Keratinocyte (primary cell): ENCODE data around the gene CNTD1. TPM values are rescaled to one million over a fixed set of nuclear protein-coding genes. Genes with fewer than 3 reads are reported as not detected.

Source experiments
- DNase-seq: peaks from one replicate; pipeline ENCODE4 v3.0.0-alpha.2; 2011; ENCODE audit warnings: low read depth, missing footprints, low spot score
- FAIRE-seq: peaks from 2 replicates; lab custom pipeline; 2011; peaks lifted over from hg19 to GRCh38; lab: Jason Lieb, UNC
- H2AFZ ChIP-seq: 2 replicates; pipeline ENCODE4 v1.6.0; 2012; ENCODE audit warnings: low read length, control low read depth, inconsistent platforms; ENCODE audit not compliant: control insufficient read depth
- H3K27ac ChIP-seq: 2 replicates; pipeline ENCODE4 v1.5.1; 2011; ENCODE audit warnings: low read length; ENCODE audit not compliant: control insufficient read depth, insufficient read depth
- H3K27me3 ChIP-seq: 3 replicates; pipeline ENCODE4 v1.6.0; 2011; ENCODE audit warnings: low read length; ENCODE audit not compliant: control insufficient read depth, insufficient read depth; ENCODE audit errors: extremely low read depth
- H3K36me3 ChIP-seq, 2 experiments: 2 replicates in 1 of 2; 3 replicates in 1 of 2; pipeline ENCODE4 v1.5.1; 2011; ENCODE audit warnings: low read length in 2 of 2, mild to moderate bottlenecking in 1 of 2; ENCODE audit not compliant: control insufficient read depth in 2 of 2, insufficient read depth in 2 of 2; ENCODE audit errors: extremely low read depth in 1 of 2
- H3K4me1 ChIP-seq: 3 replicates; pipeline ENCODE4 v1.5.1; 2011; ENCODE audit warnings: low read length; ENCODE audit not compliant: control insufficient read depth, insufficient read depth; ENCODE audit errors: extremely low read depth
- H3K4me2 ChIP-seq: 3 replicates; pipeline ENCODE4 v1.6.0; 2011; ENCODE audit warnings: low read depth, low read length; ENCODE audit not compliant: control insufficient read depth, insufficient read depth; ENCODE audit errors: extremely low read depth
- H3K4me3 ChIP-seq, 3 experiments: fragments of 200-600 bp in 1 of 3; sonication (generic) in 1 of 3; 2 replicates in 2 of 3; 3 replicates in 1 of 3; pipeline ENCODE4 v1.5.1; 2011 to 2016; ENCODE audit warnings: low read length in 3 of 3, mild to moderate bottlenecking in 3 of 3, control low read depth in 2 of 3, inconsistent platforms in 1 of 3, low read depth in 1 of 3, mixed read lengths in 1 of 3, mixed run types in 1 of 3, moderate library complexity in 1 of 3; ENCODE audit not compliant: control insufficient read depth in 2 of 3, insufficient read depth in 2 of 3; ENCODE audit errors: extremely low read depth in 1 of 3
- H3K79me2 ChIP-seq: 2 replicates; pipeline ENCODE4 v1.6.0; 2012; ENCODE audit warnings: low read length; ENCODE audit not compliant: control insufficient read depth, insufficient read depth
- H3K9ac ChIP-seq: 3 replicates; pipeline ENCODE4 v1.6.0; 2011; ENCODE audit warnings: low read length; ENCODE audit not compliant: control insufficient read depth, insufficient read depth; ENCODE audit errors: extremely low read depth
- H3K9me1 ChIP-seq: 3 replicates; pipeline ENCODE4 v1.6.0; 2011; ENCODE audit warnings: low read length; ENCODE audit not compliant: control insufficient read depth, insufficient read depth; ENCODE audit errors: extremely low read depth
- H3K9me3 ChIP-seq: 2 replicates; pipeline ENCODE4 v1.5.1; 2012; ENCODE audit warnings: low read depth, low read length; ENCODE audit not compliant: control insufficient read depth
- H4K20me1 ChIP-seq: 3 replicates; pipeline ENCODE4 v1.6.0; 2011; ENCODE audit warnings: low read length; ENCODE audit not compliant: control insufficient read depth, insufficient read depth; ENCODE audit errors: extremely low read depth
- EZH2 ChIP-seq: IDR thresholded peaks from one replicate; pipeline ENCODE4 v1.6.1; 2012; ENCODE audit warnings: inconsistent platforms, mild to moderate bottlenecking, low read length, moderate library complexity
- dilution Hi-C: fragments of 300-500 bp; cut with MboI; formaldehyde crosslinking; loops from one replicate; pipeline ENCODE4 v1.7.0; 2020; ENCODE audit warnings: low sequenced_read_pairs; ENCODE audit not compliant: extremely low pct_ligation_motif_present
- polyA plus RNA-seq, 5 experiments: library from polyadenylated mRNA; depleted of rRNA in 3 of 5; stranded (reverse) in 3 of 5; stranded (forward) in 1 of 5; unstranded in 1 of 5; fragments of >200 nt; gene quantifications; 1 replicate in 1 of 5; 2 replicates in 3 of 5; 3 replicates in 1 of 5; pipeline versions ENCODE4 v1.2.1 to v1.2.3, GENCODE V29; 2011 to 2012; ENCODE audit warnings: missing spikeins in 2 of 5, low read depth in 1 of 5, low replicate concordance in 1 of 5
- TF ChIP-seq, protein P1 (sequence below), 3 experiments: IDR thresholded peaks in 1 of 3; conservative IDR thresholded peaks in 1 of 3; optimal IDR thresholded peaks in 1 of 3; 2 replicates in 2 of 3; 3 replicates in 1 of 3; pipeline versions ENCODE3 to v1.5.1; 2011; ENCODE audit warnings: low read length in 3 of 3, mild to moderate bottlenecking in 3 of 3, moderate library complexity in 2 of 3, control low read depth in 1 of 3, inconsistent platforms in 1 of 3; ENCODE audit not compliant: insufficient read depth in 2 of 3; ENCODE audit errors: extremely low read depth in 1 of 3

The CNTD1 gene
- polyA plus RNA-seq, 1 donor (not counting 4 experiments of a cell fraction or from before 2014, with no cell fraction given), result not detected

DNA sequence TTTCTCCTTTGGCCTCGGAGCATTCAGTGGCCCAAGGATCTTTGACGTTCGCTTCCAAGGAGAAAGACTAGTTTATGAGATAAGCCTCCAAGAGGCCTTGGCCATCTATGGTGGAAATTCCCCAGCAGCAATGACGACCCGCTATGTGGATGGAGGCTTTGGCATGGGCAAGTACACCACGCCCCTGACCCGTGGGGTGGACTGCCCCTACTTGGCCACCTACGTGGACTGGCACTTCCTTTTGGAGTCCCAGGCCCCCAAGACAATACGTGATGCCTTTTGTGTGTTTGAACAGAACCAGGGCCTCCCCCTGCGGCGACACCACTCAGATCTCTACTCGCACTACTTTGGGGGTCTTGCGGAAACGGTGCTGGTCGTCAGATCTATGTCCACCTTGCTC is 53.7 kb downstream of the CNTD1 start:
- FAIRE-seq (no peak), DNase-seq (no peak)
- H3K4me3 ChIP-seq, result no peak overlapping the region
- no peaks in the 10 kb centered on the region for H3K27me3 ChIP-seq
- dilution Hi-C loops, result no loop called here
- H3K9me3 ChIP-seq, result no peaks in the 10 kb centered on the region
- no peaks in the 10 kb centered on the region for H3K4me1 ChIP-seq
- H3K4me2 ChIP-seq, result no peak overlapping the region
- H3K9ac ChIP-seq, result no peak overlapping the region
- no peak overlapping the region for H3K27ac ChIP-seq
- no peaks in the 10 kb centered on the region for H3K9me1 ChIP-seq
- TF ChIP-seq EZH2, result no peak
- TF ChIP-seq, protein P1, sequence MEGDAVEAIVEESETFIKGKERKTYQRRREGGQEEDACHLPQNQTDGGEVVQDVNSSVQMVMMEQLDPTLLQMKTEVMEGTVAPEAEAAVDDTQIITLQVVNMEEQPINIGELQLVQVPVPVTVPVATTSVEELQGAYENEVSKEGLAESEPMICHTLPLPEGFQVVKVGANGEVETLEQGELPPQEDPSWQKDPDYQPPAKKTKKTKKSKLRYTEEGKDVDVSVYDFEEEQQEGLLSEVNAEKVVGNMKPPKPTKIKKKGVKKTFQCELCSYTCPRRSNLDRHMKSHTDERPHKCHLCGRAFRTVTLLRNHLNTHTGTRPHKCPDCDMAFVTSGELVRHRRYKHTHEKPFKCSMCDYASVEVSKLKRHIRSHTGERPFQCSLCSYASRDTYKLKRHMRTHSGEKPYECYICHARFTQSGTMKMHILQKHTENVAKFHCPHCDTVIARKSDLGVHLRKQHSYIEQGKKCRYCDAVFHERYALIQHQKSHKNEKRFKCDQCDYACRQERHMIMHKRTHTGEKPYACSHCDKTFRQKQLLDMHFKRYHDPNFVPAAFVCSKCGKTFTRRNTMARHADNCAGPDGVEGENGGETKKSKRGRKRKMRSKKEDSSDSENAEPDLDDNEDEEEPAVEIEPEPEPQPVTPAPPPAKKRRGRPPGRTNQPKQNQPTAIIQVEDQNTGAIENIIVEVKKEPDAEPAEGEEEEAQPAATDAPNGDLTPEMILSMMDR (optimal IDR thresholded peaks at IDR 0.05 in 1 of 3, IDR thresholded peaks at IDR 0.05 in 1 of 3, conservative IDR thresholded peaks at IDR 0.05 in 1 of 3; ENCODE audit: extremely low read depth in 1 of 3, insufficient read depth in 2 of 3, low read length in 3 of 3), result no peak
- H3K36me3 ChIP-seq, result no peaks in the 10 kb centered on the region
- H3K79me2 ChIP-seq, result no peaks in the 10 kb centered on the region
- no peaks in the 10 kb centered on the region for H4K20me1 ChIP-seq
- H2AFZ ChIP-seq, result no peak overlapping the region

DNA sequence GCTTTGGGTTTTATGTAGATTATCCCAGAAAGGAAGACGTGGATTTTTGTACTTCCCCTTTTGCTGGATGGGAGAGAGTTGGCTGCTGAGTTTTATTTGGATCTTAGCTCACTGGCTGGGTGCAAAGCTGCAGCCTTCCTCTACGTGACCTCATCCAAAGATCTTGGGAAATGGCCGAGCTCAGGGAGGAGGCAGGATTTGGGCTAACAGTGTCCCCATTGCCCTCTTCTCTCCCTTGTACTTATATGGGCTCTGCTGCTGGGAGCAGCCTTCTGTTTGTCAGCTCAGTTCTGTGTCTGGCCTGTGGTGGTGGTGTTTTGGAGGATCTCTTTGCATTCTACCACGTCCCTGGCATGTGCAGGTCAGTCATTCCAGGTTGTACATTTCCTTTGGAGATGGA is 54.3 kb downstream of the CNTD1 start:
- TF ChIP-seq, protein P1 (optimal IDR thresholded peaks at IDR 0.05 in 1 of 3, IDR thresholded peaks at IDR 0.05 in 1 of 3, conservative IDR thresholded peaks at IDR 0.05 in 1 of 3; ENCODE audit: extremely low read depth in 1 of 3, insufficient read depth in 2 of 3, low read length in 3 of 3), result no peak
- no peak for TF ChIP-seq EZH2
- H3K9me1 ChIP-seq, result no peaks in the 10 kb centered on the region
- no peaks in the 10 kb centered on the region for H3K36me3 ChIP-seq
- DNase-seq (no peak), FAIRE-seq (no peak)
- no peaks in the 10 kb centered on the region for H4K20me1 ChIP-seq
- H3K4me2 ChIP-seq, result no peak overlapping the region
- no peaks in the 10 kb centered on the region for H3K9me3 ChIP-seq
- no peak overlapping the region for H3K4me3 ChIP-seq
- no peaks in the 10 kb centered on the region for H3K4me1 ChIP-seq
- H2AFZ ChIP-seq, result no peak overlapping the region
- no peak overlapping the region for H3K27ac ChIP-seq
- no peaks in the 10 kb centered on the region for H3K27me3 ChIP-seq
- dilution Hi-C loops, result no loop called here
- H3K79me2 ChIP-seq, result no peaks in the 10 kb centered on the region
- H3K9ac ChIP-seq, result no peak overlapping the region
